NB4 (cell line): ENCODE data around the gene SHE.

Experiments used
- MYC ChIP-seq: IDR thresholded peaks from 2 replicates; pipeline ENCODE4 v1.6.1; 2011; ENCODE audit warnings: low read depth, low read length
- POLR2A ChIP-seq: IDR thresholded peaks from 2 replicates; pipeline ENCODE4 v1.6.1; 2011; ENCODE audit warnings: mild to moderate bottlenecking; ENCODE audit not compliant: insufficient read length; ENCODE audit errors: extremely low read depth
- TF ChIP-seq, protein P1 (sequence below): IDR thresholded peaks from one replicate; pipeline ENCODE4 v1.5.1; 2012; ENCODE audit warnings: low read depth, low read length
- TF ChIP-seq, protein P2 (sequence below): IDR thresholded peaks from 2 replicates; pipeline ENCODE4 v1.6.1; 2011; ENCODE audit warnings: low read depth, low read length

GRCh38 chr1:154549202-154549770 lies 47.1 kb upstream of the SHE start:
- TF ChIP-seq, protein P1, sequence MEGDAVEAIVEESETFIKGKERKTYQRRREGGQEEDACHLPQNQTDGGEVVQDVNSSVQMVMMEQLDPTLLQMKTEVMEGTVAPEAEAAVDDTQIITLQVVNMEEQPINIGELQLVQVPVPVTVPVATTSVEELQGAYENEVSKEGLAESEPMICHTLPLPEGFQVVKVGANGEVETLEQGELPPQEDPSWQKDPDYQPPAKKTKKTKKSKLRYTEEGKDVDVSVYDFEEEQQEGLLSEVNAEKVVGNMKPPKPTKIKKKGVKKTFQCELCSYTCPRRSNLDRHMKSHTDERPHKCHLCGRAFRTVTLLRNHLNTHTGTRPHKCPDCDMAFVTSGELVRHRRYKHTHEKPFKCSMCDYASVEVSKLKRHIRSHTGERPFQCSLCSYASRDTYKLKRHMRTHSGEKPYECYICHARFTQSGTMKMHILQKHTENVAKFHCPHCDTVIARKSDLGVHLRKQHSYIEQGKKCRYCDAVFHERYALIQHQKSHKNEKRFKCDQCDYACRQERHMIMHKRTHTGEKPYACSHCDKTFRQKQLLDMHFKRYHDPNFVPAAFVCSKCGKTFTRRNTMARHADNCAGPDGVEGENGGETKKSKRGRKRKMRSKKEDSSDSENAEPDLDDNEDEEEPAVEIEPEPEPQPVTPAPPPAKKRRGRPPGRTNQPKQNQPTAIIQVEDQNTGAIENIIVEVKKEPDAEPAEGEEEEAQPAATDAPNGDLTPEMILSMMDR: no peak
- TF ChIP-seq POLR2A (no peak), MYC (no peak)
- TF ChIP-seq, protein P2, sequence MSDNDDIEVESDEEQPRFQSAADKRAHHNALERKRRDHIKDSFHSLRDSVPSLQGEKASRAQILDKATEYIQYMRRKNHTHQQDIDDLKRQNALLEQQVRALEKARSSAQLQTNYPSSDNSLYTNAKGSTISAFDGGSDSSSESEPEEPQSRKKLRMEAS: no peak
